Hepatic stellate cell (primary cell): ENCODE measurements around the gene ADGRE1.
"Not testable (repeated sequence)": the region's sequence is repeated elsewhere in the genome, so short reads cannot be mapped to it uniquely, and the experiment has no call there.

Experiments
- DNase-seq: peaks from one replicate; pipeline ENCODE4 v3.0.0; 2011; ENCODE audit warnings: low spot score

ADGRE1 gene

GRCh38 chr19:6887316-6887715 lies at the start of gene ADGRE1:
Gene ADGRE1 (plus strand): TSS chr19:6887579. CDS start chr19:6887609, 30 bp downstream.
- no peak for DNase-seq

GRCh38 chr19:6838062-6838655 lies 49.2 kb upstream of the ADGRE1 start:
- DNase-seq = no peak

GRCh38 chr19:6842871-6843607 lies 44.3 kb upstream of the ADGRE1 start:
- no peak for DNase-seq

GRCh38 chr19:6847828-6848200 lies 39.6 kb upstream of the ADGRE1 start:
- no peak for DNase-seq

- DNase-seq = no peak
These were observed 38.4 kb upstream of the ADGRE1 start for GRCh38 chr19:6848986-6849385.

GRCh38 chr19:6849876-6850275 lies 37.5 kb upstream of the ADGRE1 start:
- DNase-seq = no peak

GRCh38 chr19:6851359-6851758 lies 36.0 kb upstream of the ADGRE1 start:
- DNase-seq = no peak

GRCh38 chr19:6852001-6852400 lies 35.4 kb upstream of the ADGRE1 start:
- DNase-seq = no peak

GRCh38 chr19:6853868-6854267 lies 33.5 kb upstream of the ADGRE1 start:
- DNase-seq = no peak

- no peak for DNase-seq
These were observed 32.6 kb upstream of the ADGRE1 start for GRCh38 chr19:6854758-6855157.

GRCh38 chr19:6856749-6857372 lies 30.5 kb upstream of the ADGRE1 start:
- no peak for DNase-seq

GRCh38 chr19:6861683-6862286 lies 25.6 kb upstream of the ADGRE1 start:
- DNase-seq = no peak

- DNase-seq = peak; percentile 73
These were observed 24.7 kb upstream of the ADGRE1 start for GRCh38 chr19:6862673-6863078.

- no peak for DNase-seq
These were observed 22.9 kb upstream of the ADGRE1 start for GRCh38 chr19:6864325-6864940.

GRCh38 chr19:6865849-6866248 lies 21.5 kb upstream of the ADGRE1 start:
- DNase-seq = no peak

- DNase-seq = no peak
These were observed 20.6 kb upstream of the ADGRE1 start for GRCh38 chr19:6866741-6867151.

- no peak for DNase-seq
These were observed 19.0 kb upstream of the ADGRE1 start for GRCh38 chr19:6868351-6868750.

- DNase-seq = not testable (repeated sequence)
These were observed 18.1 kb upstream of the ADGRE1 start for GRCh38 chr19:6869151-6869882.

- DNase-seq = no peak
These were observed 13.5 kb upstream of the ADGRE1 start for GRCh38 chr19:6873708-6874431.

GRCh38 chr19:6875218-6875617 lies 12.2 kb upstream of the ADGRE1 start:
- no peak for DNase-seq

GRCh38 chr19:6876748-6877147 lies 10.6 kb upstream of the ADGRE1 start:
- DNase-seq = no peak
